M059J (cell line): Measurements from ENCODE around the gene SLC39A9. TPM values are rescaled to one million over a fixed set of nuclear protein-coding genes. Genes with fewer than 3 reads are reported as not detected.

Experiments used
- DNase-seq: peaks from one replicate; pipeline ENCODE4 v3.0.0-alpha.2; 2012; ENCODE audit warnings: low read depth
- total RNA-seq: library from RNA; depleted of rRNA; stranded (reverse); fragments of >200 nt; shearing (Covaris generic); gene quantifications from 2 replicates; pipeline ENCODE4 v1.2.3, GENCODE V29; 2014; rRNA removed

SLC39A9 gene
- total RNA-seq: 87.5 and 108 TPM in 2 replicates

GRCh38 chr14:69398053-69398817, at the start of gene SLC39A9, which contains the start of gene ERH:
SLC39A9 (plus strand) TSS chr14:69398692; CDS start chr14:69399370, 678 bp downstream.
ERH (minus strand) TSS chr14:69398299; CDS start chr14:69398233, 66 bp downstream.
- DNase-seq: peak; percentile 96

GRCh38 chr14:69349091-69349777, 49.3 kb upstream of the SLC39A9 start:
- DNase-seq: no peak

GRCh38 chr14:69350892-69351291, 47.6 kb upstream of the SLC39A9 start:
- no peak for DNase-seq

GRCh38 chr14:69351385-69351784, 47.1 kb upstream of the SLC39A9 start:
- no peak for DNase-seq

GRCh38 chr14:69351911-69352310, 46.6 kb upstream of the SLC39A9 start:
- DNase-seq: no peak

- no peak for DNase-seq
Observed at GRCh38 chr14:69353168-69353567, 45.3 kb upstream of the SLC39A9 start.

GRCh38 chr14:69354383-69355153, 43.9 kb upstream of the SLC39A9 start:
- no peak for DNase-seq

- no peak for DNase-seq
Observed at GRCh38 chr14:69355154-69355597, 43.3 kb upstream of the SLC39A9 start.

GRCh38 chr14:69355607-69356281, 42.7 kb upstream of the SLC39A9 start:
- DNase-seq: peak; percentile 34

GRCh38 chr14:69356903-69357543, 41.5 kb upstream of the SLC39A9 start:
- no peak for DNase-seq

GRCh38 chr14:69357544-69358200, 40.8 kb upstream of the SLC39A9 start:
- DNase-seq: no peak

GRCh38 chr14:69358233-69358963, 40.1 kb upstream of the SLC39A9 start:
- peak; percentile 7 for DNase-seq

- DNase-seq: no peak
Observed at GRCh38 chr14:69358966-69359365, 39.5 kb upstream of the SLC39A9 start.

- no peak for DNase-seq
Observed at GRCh38 chr14:69360438-69361108, 37.9 kb upstream of the SLC39A9 start.

GRCh38 chr14:69363055-69363454, 35.4 kb upstream of the SLC39A9 start:
- DNase-seq: no peak

GRCh38 chr14:69363964-69364363, 34.5 kb upstream of the SLC39A9 start:
- no peak for DNase-seq

GRCh38 chr14:69364378-69364777, 34.1 kb upstream of the SLC39A9 start:
- no peak for DNase-seq

- no peak for DNase-seq
Observed at GRCh38 chr14:69366069-69366468, 32.4 kb upstream of the SLC39A9 start.

- no peak for DNase-seq
Observed at GRCh38 chr14:69366761-69367160, 31.7 kb upstream of the SLC39A9 start.
